GM23338 (cell line): ENCODE data around the gene PERM1.

Experiments used
- CTCF ChIP-seq, 2 experiments: fragments of 200-600 bp in 1 of 2; sonication (generic) in 1 of 2; conservative IDR thresholded peaks; 2 replicates each; pipeline versions ENCODE4 v1.5.1 to v1.6.1; 2016 to 2017; ENCODE audit warnings: antibody characterized with exemption in 2 of 2, low read depth in 2 of 2, mild to moderate bottlenecking in 2 of 2, moderate library complexity in 1 of 2
- EZH2 ChIP-seq: fragments of 200-600 bp; sonication (generic); IDR thresholded peaks from one replicate; pipeline ENCODE4 v1.8.0; 2017; ENCODE audit warnings: antibody characterized with exemption, mild to moderate bottlenecking, low read depth; ENCODE audit not compliant: unreplicated experiment
- EZH2phosphoT487 ChIP-seq: fragments of 200-600 bp; sonication (generic); IDR thresholded peaks from one replicate; pipeline ENCODE4 v1.8.1; 2018; ENCODE audit warnings: antibody characterized with exemption; ENCODE audit not compliant: unreplicated experiment

GRCh38 chr1:950881-951280 lies 31.0 kb downstream of the PERM1 start:
- TF ChIP-seq CTCF (conservative IDR thresholded peaks at IDR 0.05; ENCODE audit: low read depth in 2 of 2) (no peak), EZH2phosphoT487 (no peak), EZH2 (no peak)
